Erythroblast (primary cell): ENCODE results near the gene CHCHD3.

Experiments used
- GATA1 ChIP-seq: IDR thresholded peaks from 2 replicates; pipeline ENCODE4 v1.6.1; 2011; ENCODE audit warnings: low read depth, mild to moderate bottlenecking, control low read depth, low read length, moderate library complexity
- POLR2A ChIP-seq: IDR thresholded peaks from 2 replicates; pipeline ENCODE4 v1.6.1; 2011; ENCODE audit warnings: mild to moderate bottlenecking, low read length

DNA sequence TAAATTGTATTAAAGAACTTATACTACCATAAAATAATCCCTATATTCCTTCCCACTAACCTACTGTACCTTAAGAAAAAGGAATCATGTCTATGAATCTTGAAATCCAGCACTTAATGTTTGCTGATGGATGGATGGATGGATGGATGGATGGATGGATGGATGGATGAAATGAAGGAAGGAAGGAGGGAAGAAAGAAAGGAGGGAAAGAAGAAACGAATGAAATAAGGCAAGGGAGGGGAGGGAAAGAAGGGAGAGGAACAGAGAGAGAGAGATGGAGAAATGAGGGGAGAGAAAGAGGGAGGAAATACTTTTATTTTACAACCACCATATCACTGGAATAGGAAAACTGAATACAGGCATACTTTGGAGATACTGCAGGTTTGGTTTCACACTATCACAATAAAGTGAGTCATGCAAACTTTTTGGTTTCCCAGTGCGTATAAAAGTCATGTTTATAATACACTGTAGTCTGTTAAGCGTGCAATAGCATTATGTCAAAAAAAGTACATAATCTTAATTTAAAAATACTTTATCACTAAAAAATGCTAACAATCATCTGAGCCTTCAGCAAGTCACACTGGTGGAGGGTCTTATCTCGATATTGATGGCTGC is 219.8 kb downstream of the CHCHD3 start:
- TF ChIP-seq POLR2A: no peak
- no peak for TF ChIP-seq GATA1
